CD4-positive, alpha-beta T cell (primary cell): ENCODE measurements around the gene ATP13A5. TPM values are rescaled to one million over a fixed set of nuclear protein-coding genes. Genes with fewer than 3 reads are reported as not detected.

Experiments
- ATAC-seq: fragments of 200-7000 bp; cut with Tn5 transposase; one replicate; pipeline ENCODE4 v1.10.0; 2022; ENCODE audit warnings: mild to moderate bottlenecking; ENCODE audit not compliant: poor library complexity
- CTCF ChIA-PET: fragments of 350-600 bp; sonication (Branson Sonifier 250); formaldehyde crosslinking; loops from one replicate; lab custom pipeline; 2021; ENCODE audit warnings: antibody characterized with exemption, inconsistent platforms; lab: Charles Lee
- POLR2A ChIA-PET: fragments of 350-600 bp; sonication (Branson Sonifier 250); formaldehyde crosslinking; loops from one replicate; lab custom pipeline; 2021; ENCODE audit warnings: antibody characterized with exemption, inconsistent platforms; lab: Charles Lee
- DNase-seq, 14 experiments: peaks; one replicate each; pipeline ENCODE4 v3.0.0-alpha.2; 2013 to 2020; ENCODE audit warnings: mixed read lengths in 2 of 14
- H3K27ac ChIP-seq, 2 donors: one replicate each; pipeline versions ENCODE4 v1.5.1 to v1.7.0; 2013; ENCODE audit warnings: low read length in 2 of 2, low read depth in 1 of 2, mild to moderate bottlenecking in 1 of 2
- H3K27me3 ChIP-seq, 2 experiments: 1 replicate in 1 of 2; 2 replicates in 1 of 2; pipeline versions ENCODE4 v1.6.1 to v1.7.0; 2013; ENCODE audit warnings: low read length in 2 of 2, control low read depth in 1 of 2, mild to moderate bottlenecking in 1 of 2, moderate library complexity in 1 of 2; ENCODE audit not compliant: insufficient read depth in 2 of 2, control insufficient read depth in 1 of 2
- H3K36me3 ChIP-seq: one replicate; pipeline ENCODE4 v1.6.1; 2013; ENCODE audit warnings: low read length, control low read depth; ENCODE audit not compliant: insufficient read depth
- H3K4me1 ChIP-seq: one replicate; pipeline ENCODE4 v1.6.1; 2013; ENCODE audit warnings: low read length, control low read depth; ENCODE audit not compliant: insufficient read depth
- H3K4me3 ChIP-seq: one replicate; pipeline ENCODE4 v1.5.1; 2013; ENCODE audit warnings: mild to moderate bottlenecking, low read length, moderate library complexity
- H3K9me3 ChIP-seq, 2 experiments: 1 replicate in 1 of 2; 2 replicates in 1 of 2; pipeline versions ENCODE4 v1.6.1 to v1.7.0; 2013; ENCODE audit warnings: low read length in 2 of 2, mild to moderate bottlenecking in 2 of 2, control low read depth in 1 of 2, moderate library complexity in 1 of 2; ENCODE audit not compliant: control insufficient read depth in 1 of 2, insufficient read depth in 1 of 2
- H3K27ac Mint-ChIP-seq: one replicate; pipeline ENCODE4 v1.8.0; 2020; ENCODE audit warnings: mixed read lengths
- H3K27me3 Mint-ChIP-seq: one replicate; pipeline ENCODE4 v1.8.0; 2021; ENCODE audit warnings: mixed read lengths
- H3K36me3 Mint-ChIP-seq: one replicate; pipeline ENCODE4 v1.8.0; 2021; ENCODE audit warnings: low read depth, mixed read lengths
- H3K4me1 Mint-ChIP-seq: one replicate; pipeline ENCODE4 v1.8.0; 2021; ENCODE audit warnings: low read depth, mixed read lengths
- H3K4me3 Mint-ChIP-seq: one replicate; pipeline ENCODE4 v1.8.0; 2020; ENCODE audit warnings: mild to moderate bottlenecking, mixed read lengths
- H3K9me3 Mint-ChIP-seq: one replicate; pipeline ENCODE4 v1.8.0; 2020; ENCODE audit warnings: mixed read lengths
- intact Hi-C, 2 experiments: fragments of 100-400 bp; cut with DNase I in 1 of 2; cut with micrococcal nuclease in 1 of 2; formaldehyde crosslinking; loops; one replicate each; pipeline versions ENCODE4 v1.15.1 to v1.9.0; 2023 to 2025; cut with DNase I, micrococcal nuclease
- total RNA-seq, 174 experiments: library from RNA in 2 of 174; stranded (reverse) in 2 of 174; gene quantifications; one replicate each; pipeline ENCODE4 v1.2.3 and lab custom pipeline; 2021 to 2026
- TF ChIP-seq, protein P1 (sequence below): fragments of 200-600 bp; IDR thresholded peaks from one replicate; pipeline ENCODE4 v1.8.0; 2022; ENCODE audit warnings: antibody characterized with exemption, mild to moderate bottlenecking

Gene ATP13A5
- total RNA-seq, 2 experiments from 2014 or later = not detected

DNA sequence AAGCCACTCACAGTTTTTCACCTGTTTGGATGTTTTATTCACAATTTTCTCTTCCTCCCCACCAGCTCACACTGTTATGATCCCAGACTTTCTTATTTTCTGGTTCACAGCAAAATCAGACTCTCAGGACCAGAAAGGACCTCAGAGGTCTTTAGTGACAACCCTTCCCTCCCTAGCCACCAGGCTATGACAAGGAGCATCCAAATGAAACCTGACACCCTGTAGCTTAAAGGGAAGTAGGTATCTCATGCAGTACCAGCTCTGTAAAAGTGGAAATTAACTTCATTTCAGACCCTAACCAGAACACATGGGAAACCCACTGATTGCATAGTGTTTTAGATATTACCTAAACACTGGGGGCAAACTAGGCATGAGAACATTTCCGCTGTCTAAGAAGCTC is 45.3 kb downstream of the ATP13A5 start:
- Histone ChIP-seq H3K27me3 (no peaks in the 10 kb centered on the region), H3K27ac (no peak overlapping the region), H3K36me3 (no peaks in the 10 kb centered on the region), H3K4me1 (no peaks in the 10 kb centered on the region), H3K9me3 (no peaks in the 10 kb centered on the region), H3K4me3 (no peak overlapping the region)
- Mint-ChIP-seq H3K27me3 (no peaks in the 10 kb centered on the region), H3K4me1 (no peaks in the 10 kb centered on the region), H3K4me3 (no peak overlapping the region), H3K36me3 (no peaks in the 10 kb centered on the region), H3K27ac (no peak overlapping the region), H3K9me3 (no peaks in the 10 kb centered on the region)
- intact Hi-C loops = no loop called here
- CTCF ChIA-PET = no interaction called here
- DNase-seq = no peak
- POLR2A ChIA-PET = no interaction called here
- no peak for ATAC-seq
- TF ChIP-seq, protein P1, sequence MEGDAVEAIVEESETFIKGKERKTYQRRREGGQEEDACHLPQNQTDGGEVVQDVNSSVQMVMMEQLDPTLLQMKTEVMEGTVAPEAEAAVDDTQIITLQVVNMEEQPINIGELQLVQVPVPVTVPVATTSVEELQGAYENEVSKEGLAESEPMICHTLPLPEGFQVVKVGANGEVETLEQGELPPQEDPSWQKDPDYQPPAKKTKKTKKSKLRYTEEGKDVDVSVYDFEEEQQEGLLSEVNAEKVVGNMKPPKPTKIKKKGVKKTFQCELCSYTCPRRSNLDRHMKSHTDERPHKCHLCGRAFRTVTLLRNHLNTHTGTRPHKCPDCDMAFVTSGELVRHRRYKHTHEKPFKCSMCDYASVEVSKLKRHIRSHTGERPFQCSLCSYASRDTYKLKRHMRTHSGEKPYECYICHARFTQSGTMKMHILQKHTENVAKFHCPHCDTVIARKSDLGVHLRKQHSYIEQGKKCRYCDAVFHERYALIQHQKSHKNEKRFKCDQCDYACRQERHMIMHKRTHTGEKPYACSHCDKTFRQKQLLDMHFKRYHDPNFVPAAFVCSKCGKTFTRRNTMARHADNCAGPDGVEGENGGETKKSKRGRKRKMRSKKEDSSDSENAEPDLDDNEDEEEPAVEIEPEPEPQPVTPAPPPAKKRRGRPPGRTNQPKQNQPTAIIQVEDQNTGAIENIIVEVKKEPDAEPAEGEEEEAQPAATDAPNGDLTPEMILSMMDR = no peak

DNA sequence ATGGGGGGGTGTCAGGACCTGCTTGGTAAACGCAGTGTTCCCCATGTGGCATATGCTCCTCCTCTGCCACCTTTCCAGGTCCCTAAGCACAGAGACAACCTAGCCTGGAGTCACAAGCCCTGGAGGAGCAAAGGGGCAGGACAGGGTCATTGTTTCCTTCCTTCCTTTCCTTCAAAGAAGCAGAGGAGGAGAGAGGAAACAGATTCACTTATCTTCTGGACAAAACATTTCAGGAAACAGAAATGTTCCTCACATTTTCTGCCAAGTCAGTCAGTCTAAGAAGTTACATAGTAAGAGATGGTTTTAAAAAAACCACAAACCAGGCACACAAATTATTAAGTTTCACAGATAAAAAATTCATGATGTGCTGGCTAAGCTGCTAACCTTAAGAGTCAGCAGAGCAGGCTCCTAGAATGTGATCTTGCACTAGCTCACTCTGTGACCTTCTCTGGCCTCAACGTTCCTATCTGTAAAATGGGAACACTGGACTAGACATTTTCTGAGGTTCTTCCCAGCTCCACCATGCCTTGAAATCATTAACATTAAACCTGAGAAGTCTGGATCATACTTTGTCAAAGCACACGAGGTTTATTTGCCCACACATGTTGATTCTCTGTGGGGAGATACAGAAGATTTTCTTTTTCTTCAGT is 47.9 kb downstream of the ATP13A5 start:
- Histone ChIP-seq H3K36me3 (no peaks in the 10 kb centered on the region), H3K4me1 (no peaks in the 10 kb centered on the region), H3K9me3 (no peaks in the 10 kb centered on the region), H3K4me3 (no peak overlapping the region), H3K27me3 (no peaks in the 10 kb centered on the region), H3K27ac (no peak overlapping the region)
- Mint-ChIP-seq H3K27ac (no peak overlapping the region), H3K4me1 (no peaks in the 10 kb centered on the region), H3K27me3 (no peaks in the 10 kb centered on the region), H3K9me3 (no peaks in the 10 kb centered on the region), H3K4me3 (no peak overlapping the region), H3K36me3 (no peaks in the 10 kb centered on the region)
- intact Hi-C loops = no loop called here
- no peak for ATAC-seq
- CTCF ChIA-PET = no interaction called here
- no peak for DNase-seq
- TF ChIP-seq, protein P1 = no peak
- POLR2A ChIA-PET = no interaction called here

DNA sequence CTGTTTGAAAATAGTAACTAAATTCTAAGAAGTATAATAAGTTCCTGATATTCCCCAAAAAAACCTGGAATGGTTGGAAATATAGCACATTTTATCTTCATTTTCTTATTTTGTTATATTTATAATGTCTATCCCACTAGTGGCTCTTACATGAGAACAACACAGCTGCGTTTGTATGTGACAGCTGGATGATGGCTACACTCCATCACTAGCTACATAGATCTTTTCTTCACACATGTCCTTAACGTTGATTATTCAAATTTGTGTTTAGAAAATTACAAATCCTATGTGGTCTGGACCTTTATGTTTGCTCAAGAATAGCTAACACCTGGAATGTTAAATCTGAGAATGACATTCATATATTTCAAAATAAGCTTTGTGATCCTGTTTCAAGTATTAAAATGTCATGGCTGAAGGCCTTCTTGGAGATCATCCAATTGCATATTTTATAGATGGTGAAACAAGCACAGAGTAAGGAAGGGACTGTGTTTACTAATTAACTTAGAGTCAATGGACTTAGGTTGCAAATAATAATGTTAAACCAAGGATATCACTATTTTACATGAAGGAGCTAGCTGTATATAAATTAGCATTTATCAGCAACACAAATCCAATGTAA is 60.8 kb downstream of the ATP13A5 start:
- no peaks in the 10 kb centered on the region for H3K27me3 ChIP-seq

More for the DNA sequence above, 60.8 kb downstream of the ATP13A5 start:
- H3K4me1 ChIP-seq = no peaks in the 10 kb centered on the region
- no peak for ATAC-seq
- no peak overlapping the region for H3K4me3 Mint-ChIP-seq
- H3K4me1 Mint-ChIP-seq = no peaks in the 10 kb centered on the region
- H3K36me3 ChIP-seq = no peaks in the 10 kb centered on the region
- no peak overlapping the region for H3K27ac Mint-ChIP-seq
- intact Hi-C loops = no loop called here
- ChIA-PET CTCF (no interaction called here), POLR2A (no interaction called here)
- H3K27ac ChIP-seq = no peak overlapping the region
- no peak overlapping the region for H3K4me3 ChIP-seq
- no peaks in the 10 kb centered on the region for H3K9me3 ChIP-seq
- no peak for DNase-seq
- no peaks in the 10 kb centered on the region for H3K9me3 Mint-ChIP-seq
- TF ChIP-seq, protein P1 = no peak
- no peaks in the 10 kb centered on the region for H3K36me3 Mint-ChIP-seq
- no peaks in the 10 kb centered on the region for H3K27me3 Mint-ChIP-seq
